HG02610 (cell line): Measurements from ENCODE around the gene OTOG.
A peak's percentile ranks its signal among the peaks of the same experiment; 100 is the strongest.

Source experiments
- ATAC-seq: cut with Tn5 transposase; IDR thresholded peaks from one replicate; pipeline ENCODE4 v1.9.1; 2021; ENCODE audit warnings: mild to moderate bottlenecking, moderate library complexity; ENCODE audit not compliant: unreplicated experiment

The OTOG gene

DNA sequence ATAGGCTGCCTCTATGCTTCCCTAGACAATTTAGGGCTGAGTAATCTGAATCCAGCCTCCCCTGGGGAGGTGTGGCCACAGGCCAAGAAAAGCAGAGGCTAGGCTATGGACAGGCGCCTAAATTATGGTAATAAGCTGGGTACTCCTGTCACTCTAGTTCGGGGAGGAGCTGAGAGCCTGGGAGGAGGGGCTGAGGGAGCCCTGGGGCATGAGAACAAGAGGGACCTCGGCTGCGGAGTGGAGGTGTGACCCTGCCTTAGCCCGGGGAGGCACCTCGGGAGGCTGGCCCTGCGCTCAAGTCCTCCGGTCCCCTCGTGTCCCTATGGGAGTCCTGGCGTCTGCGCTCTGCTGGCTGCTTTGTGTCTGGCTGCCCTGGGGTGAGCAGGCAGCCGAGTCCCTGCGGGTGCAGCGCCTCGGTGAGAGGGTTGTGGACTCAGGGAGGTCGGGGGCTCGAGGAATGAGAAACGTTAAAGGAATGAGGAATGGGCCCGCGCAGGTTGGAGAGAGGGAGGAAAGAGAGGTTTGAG is at the start of gene OTOG:
Gene OTOG (plus strand): TSS at position 209 of the 527 bp plus-strand sequence. CDS start 114 bp downstream, at position 323.
- ATAC-seq = no peak

DNA sequence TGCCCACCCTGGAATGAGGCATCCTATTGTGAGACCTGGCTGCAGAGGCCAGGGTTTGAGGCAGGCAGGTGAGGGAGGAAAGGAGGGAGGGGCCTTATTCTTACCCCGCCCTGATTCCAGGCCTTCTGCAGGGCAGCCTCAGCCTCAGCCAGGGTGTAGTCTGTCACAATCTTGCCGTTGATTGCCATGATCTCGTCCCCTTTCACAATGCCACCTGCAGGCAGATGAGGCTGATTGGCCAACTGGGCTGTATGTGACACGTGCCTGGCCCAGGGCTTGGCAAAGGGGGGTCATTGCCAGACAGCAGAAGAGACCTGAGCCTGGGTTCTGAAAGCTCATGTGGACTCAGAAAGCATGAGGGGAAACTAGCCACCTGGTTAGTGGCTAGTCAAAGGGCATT is 49.0 kb upstream of the OTOG start:
- no peak for ATAC-seq

GRCh38 chr11:17498475-17498874 is 48.6 kb upstream of the OTOG start:
- no peak for ATAC-seq

GRCh38 chr11:17500673-17501072 is 46.4 kb upstream of the OTOG start:
- no peak for ATAC-seq

GRCh38 chr11:17502630-17503029 is 44.4 kb upstream of the OTOG start:
- ATAC-seq = no peak

DNA sequence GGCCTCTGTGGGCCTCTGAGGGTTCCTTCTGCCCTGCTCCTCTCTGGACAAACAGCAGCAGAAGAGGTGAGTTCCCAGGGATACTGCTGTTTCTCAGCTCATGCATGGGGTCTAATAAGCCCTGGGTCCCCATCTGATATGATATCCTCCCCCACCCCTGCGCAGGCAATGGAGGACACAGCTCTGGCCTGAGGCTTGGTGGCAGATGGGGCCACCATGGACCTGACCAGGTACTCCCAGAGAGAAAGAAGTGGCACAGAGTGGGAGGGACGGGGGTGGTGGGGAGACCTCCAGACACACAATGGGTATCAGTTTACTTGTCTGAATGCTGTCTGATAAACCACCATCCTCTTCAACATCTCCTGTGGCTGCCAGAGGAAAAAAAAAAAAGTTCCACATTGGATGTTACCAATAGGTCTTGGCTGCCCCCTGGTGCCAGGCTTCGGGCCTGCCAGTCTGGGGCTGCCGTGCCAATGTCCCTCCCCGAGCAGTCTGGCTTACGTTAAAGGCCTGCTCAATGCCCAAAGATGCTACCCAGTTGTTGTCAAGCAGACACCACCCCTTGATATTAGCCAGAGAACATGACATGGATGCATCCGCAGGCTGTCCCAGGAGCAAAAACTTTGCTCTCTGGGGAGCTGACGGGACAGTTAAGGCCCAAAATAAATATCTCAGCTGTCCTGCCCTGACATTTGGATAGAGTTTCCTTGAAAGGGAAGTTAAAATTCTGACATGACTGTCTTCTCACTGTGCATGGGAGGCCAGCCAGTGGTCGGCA is 42.5 kb upstream of the OTOG start:
- peak; percentile 70 for ATAC-seq

DNA sequence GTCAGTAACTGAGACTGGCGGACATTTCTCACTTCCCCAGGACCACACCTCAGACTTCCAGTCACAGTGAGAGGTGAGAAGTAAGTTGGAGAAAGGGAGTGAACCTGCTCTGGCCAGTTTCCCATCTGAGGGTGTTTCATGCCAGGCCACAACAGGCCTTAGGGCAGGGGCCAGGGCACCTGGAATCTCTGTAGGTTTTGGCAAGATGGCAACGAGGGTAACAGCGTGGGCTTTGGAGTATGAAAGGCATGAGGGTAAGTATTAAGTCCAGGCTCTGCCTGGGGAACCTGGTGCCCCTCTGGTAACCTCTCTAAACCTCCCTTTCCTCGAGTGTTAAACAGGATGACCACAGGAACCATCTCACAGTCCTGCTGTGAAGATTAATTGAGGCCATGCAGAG is 41.9 kb upstream of the OTOG start:
- ATAC-seq = no peak

GRCh38 chr11:17506314-17506713 is 40.7 kb upstream of the OTOG start:
- ATAC-seq = no peak

GRCh38 chr11:17506942-17507341 is 40.1 kb upstream of the OTOG start:
- no peak for ATAC-seq

- ATAC-seq = no peak
These were observed 39.3 kb upstream of the OTOG start for GRCh38 chr11:17507773-17508172.

- no peak for ATAC-seq
These were observed 38.8 kb upstream of the OTOG start for GRCh38 chr11:17508306-17508705.

DNA sequence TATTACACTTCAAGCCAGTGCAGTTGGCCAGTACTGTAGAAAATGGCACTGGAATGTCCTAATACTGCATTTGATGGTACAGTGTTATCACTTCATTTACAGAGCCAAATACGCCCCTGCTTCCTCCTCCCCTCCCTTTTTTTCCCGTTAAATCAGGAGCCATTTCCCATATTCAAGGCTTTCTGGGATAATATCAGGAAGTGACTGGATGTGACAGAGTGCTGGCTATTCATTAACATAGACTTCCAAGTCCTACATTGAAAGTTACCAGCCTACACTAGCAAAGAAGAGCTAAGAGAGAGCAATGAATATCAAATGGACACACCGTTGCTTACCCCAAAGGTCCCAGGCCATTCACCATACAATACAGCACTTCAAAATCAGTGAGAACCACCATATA is 38.3 kb upstream of the OTOG start:
- ATAC-seq = no peak

DNA sequence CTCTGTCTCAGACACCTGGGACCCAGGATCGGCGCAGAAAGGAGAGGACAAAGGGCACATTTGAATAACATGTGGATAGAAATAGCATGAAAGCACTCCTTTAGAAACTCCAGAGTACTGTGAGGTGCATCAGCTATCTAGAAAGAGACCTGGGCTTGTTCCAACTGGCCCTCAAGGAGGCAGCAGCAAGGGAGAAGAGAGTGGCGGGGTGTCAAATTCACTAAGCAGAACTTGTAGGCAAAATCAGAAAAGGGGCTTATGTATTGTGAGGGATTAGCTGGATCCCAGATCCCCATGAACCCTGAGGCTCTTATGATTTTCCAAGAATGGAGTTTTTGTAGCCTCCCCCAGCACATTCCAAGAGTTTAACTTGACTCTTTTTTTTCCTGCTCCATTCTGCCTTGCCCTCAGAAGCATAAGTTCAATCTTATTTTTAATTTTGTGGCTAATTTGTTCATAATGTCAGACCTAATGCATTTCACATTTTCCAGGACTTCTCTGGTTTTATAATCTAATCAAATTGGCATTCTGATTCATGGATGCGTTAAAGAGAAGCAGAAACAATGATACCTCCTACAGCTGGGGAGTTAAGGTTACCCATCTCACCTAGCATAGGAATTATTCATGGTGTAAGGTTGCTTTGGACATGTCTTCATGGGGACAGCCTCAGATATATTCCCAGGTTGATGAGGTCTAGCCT is 36.4 kb upstream of the OTOG start:
- ATAC-seq = no peak

DNA sequence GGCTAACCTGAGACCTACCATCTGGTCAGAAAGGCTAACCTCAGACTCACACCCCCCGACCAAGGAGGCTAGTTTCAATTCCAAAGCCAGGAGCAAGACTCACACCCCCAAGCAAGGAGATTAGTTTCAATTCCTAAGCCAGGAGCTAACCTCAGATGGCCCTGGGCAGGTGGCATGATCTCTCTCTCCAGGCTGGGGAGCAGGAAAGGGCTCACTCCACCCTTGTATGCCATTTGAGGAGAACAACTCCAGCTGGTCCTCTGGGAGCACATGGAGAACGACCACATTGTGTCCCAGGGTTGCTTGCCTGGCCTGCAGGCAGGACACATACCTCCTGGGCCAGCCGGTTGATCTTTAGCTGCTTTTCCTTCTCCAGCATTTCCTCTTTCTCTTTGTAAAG is 35.5 kb upstream of the OTOG start:
- ATAC-seq = no peak

DNA sequence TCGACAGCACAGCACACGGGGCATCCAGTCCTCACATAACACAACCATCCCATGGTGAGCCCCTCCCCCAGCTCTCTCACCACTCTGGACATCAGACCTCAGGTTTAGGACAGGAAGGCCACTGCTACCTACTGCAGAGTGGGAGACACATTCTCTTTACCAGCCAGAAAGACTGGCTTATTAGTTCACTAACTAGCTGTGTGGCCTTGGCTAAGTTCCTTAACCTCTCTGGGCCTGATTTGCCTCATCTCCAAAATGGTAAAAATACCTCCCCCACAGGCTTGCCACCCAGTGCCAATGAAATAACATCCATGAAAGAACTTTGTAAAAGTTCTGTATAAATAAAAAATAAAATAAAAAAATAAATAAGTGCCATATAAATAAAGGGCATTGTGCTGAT is 35.0 kb upstream of the OTOG start:
- ATAC-seq = no peak

DNA sequence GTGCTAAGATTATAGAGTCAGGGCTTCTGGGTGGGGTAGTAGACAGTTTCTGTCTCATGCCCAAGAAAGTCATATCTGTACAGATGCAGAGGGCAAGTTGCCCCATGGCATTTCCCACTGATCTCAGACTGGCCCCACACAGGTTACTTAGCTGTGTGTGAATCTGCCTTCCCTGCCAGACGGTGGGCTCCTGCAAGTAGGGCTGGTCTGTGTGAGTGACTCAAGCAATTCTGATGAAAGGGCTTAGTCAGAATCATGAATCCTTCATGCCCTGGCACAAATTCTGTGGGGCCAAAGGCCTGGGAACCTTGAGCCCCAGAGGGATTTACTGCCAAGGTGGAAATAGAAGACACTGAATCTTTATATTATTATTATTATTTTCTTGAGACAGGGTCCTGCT is 33.2 kb upstream of the OTOG start:
- ATAC-seq = no peak

DNA sequence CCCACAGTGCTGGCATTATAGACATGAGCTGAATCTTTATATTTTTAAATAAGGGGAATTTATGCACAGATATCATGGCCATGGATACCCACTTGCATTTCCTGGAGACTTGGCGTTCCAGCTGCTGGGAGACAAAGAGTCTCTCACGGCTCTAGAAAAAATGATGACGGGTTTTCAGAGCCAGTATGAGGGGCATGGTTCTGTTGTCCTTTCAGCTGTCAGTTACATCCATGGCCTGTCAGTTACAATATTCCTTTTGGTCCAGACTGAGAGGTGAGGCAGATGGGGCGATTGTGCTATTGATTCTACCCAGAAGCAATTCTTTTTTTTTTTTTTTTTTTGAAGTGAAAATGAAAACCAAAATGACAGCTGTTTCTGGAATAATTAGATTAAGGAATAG is 32.6 kb upstream of the OTOG start:
- ATAC-seq = no peak

DNA sequence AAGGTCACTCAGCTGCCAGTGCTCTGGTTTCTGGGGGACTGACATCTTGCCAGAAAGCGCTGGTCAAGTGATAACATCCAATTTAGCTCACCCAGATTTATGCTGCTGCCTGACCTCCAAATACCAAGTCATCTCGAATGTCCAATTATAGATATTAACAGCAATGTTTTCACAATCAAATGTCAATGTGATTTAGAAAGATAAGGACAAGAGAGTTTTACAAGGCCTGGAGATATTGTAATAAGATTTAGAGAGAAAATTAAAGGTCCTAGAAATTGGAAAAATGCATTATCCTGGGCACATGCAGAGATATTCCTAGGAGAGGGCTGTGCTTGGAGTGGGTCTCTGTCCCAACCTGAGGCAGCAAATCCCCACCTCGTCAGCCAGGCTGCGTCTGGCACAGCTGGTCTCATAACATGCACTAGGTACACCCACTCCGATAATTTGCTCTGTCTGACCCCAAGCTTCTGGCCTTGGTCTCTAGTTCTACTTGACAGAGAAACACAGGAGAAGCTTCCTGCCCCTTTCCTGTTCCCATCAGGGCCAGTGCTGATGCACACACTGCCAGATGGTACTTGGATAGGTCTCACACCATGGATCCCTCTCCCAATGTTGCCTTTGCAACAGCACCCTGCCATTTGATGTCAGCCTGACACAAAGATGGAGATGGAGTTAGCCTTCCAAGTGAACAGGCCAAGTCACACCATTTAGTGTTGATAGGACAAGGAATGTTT is 31.4 kb upstream of the OTOG start:
- no peak for ATAC-seq

DNA sequence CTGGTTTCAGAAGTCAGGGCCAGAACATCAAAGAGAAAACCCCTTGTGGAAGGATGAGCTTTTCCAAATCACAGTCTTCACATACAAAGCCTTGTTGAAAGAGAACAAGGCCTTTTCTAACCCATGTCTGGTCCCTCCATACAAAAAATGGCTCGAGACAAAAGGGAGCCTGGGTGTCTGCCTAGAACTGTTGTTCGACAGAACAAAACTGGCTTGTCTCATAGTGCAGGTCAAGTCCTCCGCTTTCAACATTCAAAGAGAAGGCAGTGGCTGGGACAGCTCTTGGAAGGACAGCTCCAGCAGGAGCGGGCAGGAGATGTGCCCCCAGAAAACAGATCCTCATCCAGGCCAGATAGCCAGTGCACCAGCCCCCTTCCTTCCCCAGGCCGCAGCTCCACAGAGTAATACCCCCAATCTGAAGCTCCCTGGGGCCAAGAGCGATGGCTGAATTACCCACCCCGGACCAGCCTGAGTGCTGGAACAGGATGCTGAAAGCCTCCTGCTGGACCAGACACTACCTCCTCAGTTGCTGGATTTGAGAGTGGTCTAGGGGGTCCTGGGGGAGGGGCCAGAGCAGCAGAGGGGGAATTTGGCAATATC is 30.4 kb upstream of the OTOG start:
- ATAC-seq = no peak

- ATAC-seq = no peak
These were observed 29.9 kb upstream of the OTOG start for GRCh38 chr11:17517186-17517585.

GRCh38 chr11:17518366-17518765 is 28.7 kb upstream of the OTOG start:
- no peak for ATAC-seq
